ENCODE data around the gene EDC3.

GRCh38 chr15:74626752-74627692 is 68.8 kb downstream of the EDC3 start:
- TF ChIP-seq CTCF (IDR thresholded peaks at IDR 0.05): no peak
- no peak for TF ChIP-seq POLR2A (IDR thresholded peaks at IDR 0.05)
- no peak for TF ChIP-seq POLR2AphosphoS5 (IDR thresholded peaks at IDR 0.05)

Data from prostate gland (tissue), 2 donors.